Superior temporal gyrus (tissue), 1 donor: ENCODE data around the gene LGALS3.

Experiments used
- DNase-seq: peaks from one replicate; pipeline ENCODE4 v3.0.0-alpha.2; 2016; ENCODE audit errors: extremely low spot score

Gene LGALS3

GRCh38 chr14:55190906-55191202, 61.8 kb downstream of the LGALS3 start:
- no peak for DNase-seq

- DNase-seq: peak; percentile 98
Observed at GRCh38 chr14:55191203-55192053, 62.4 kb downstream of the LGALS3 start, which contains the start of gene DLGAP5. DLGAP5 (minus strand) TSS chr14:55191585; CDS start chr14:55189179, 2,406 bp downstream.

GRCh38 chr14:55192054-55192621, 63.1 kb downstream of the LGALS3 start:
- DNase-seq: no peak

- DNase-seq: no peak
Observed at GRCh38 chr14:55194656-55195355, 65.8 kb downstream of the LGALS3 start.
